A673 (cell line): ENCODE data around the gene PTPN14.

Experiments
- EZH2 ChIP-seq: fragments of 200-600 bp; sonication (generic); IDR thresholded peaks from 2 replicates; pipeline ENCODE4 v1.6.1; 2017; ENCODE audit warnings: borderline replicate concordance, low read depth, mild to moderate bottlenecking, mixed read lengths, antibody characterized with exemption, low read length; ENCODE audit not compliant: poor library complexity, severe bottlenecking
- TF ChIP-seq, protein P1 (sequence below): fragments of 300-800, 200-600 bp; sonication (generic); conservative IDR thresholded peaks from 2 replicates; pipeline ENCODE4 v1.5.1; 2017; ENCODE audit warnings: low read depth, mild to moderate bottlenecking, antibody characterized with exemption, low read length, moderate library complexity, mixed read lengths

DNA sequence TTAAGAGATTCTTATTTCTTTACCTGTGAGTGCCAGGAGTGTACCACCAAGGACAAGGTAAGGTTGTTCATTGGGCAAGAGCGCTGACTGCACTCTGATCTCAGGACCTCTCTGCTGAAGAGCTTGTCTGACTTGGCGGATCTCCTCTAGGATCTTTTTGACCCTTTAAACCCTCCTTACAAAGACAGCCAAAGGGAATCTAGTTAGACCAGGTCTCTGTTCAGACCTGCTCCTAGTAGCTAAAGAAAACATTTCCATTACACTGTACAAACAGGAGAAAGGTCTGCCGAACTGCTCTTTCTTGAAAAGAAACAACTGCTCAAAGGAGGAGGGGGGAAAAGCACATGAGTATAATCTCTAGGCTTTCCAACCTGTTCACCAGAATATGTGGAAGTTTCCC, 221.2 kb downstream of the PTPN14 start:
- TF ChIP-seq EZH2: no peak
- TF ChIP-seq, protein P1, sequence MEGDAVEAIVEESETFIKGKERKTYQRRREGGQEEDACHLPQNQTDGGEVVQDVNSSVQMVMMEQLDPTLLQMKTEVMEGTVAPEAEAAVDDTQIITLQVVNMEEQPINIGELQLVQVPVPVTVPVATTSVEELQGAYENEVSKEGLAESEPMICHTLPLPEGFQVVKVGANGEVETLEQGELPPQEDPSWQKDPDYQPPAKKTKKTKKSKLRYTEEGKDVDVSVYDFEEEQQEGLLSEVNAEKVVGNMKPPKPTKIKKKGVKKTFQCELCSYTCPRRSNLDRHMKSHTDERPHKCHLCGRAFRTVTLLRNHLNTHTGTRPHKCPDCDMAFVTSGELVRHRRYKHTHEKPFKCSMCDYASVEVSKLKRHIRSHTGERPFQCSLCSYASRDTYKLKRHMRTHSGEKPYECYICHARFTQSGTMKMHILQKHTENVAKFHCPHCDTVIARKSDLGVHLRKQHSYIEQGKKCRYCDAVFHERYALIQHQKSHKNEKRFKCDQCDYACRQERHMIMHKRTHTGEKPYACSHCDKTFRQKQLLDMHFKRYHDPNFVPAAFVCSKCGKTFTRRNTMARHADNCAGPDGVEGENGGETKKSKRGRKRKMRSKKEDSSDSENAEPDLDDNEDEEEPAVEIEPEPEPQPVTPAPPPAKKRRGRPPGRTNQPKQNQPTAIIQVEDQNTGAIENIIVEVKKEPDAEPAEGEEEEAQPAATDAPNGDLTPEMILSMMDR: no peak
